GM21786 (cell line): Measurements from ENCODE around the gene ASPSCR1.
A peak's percentile ranks its signal among the peaks of the same experiment; 100 is the strongest.

Experiments used
- ATAC-seq: cut with Tn5 transposase; IDR thresholded peaks from one replicate; pipeline ENCODE4 v1.9.1; 2021; ENCODE audit not compliant: unreplicated experiment

ASPSCR1 gene

GRCh38 chr17:82051776-82052637 lies 74.6 kb downstream of the ASPSCR1 start, which contains the start of the genes GPS1 and RFNG:
GPS1 (plus strand) TSS chr17:82051898; CDS start chr17:82051932, 34 bp downstream.
RFNG (minus strand) TSS chr17:82051811; CDS start chr17:82051766, 45 bp downstream.
- ATAC-seq: peak; percentile 64

GRCh38 chr17:82052638-82053059 lies 75.2 kb downstream of the ASPSCR1 start:
- ATAC-seq: no peak

GRCh38 chr17:82053130-82053529 lies 75.7 kb downstream of the ASPSCR1 start:
- no peak for ATAC-seq

GRCh38 chr17:82053556-82054263 lies 76.3 kb downstream of the ASPSCR1 start:
- no peak for ATAC-seq

GRCh38 chr17:82054351-82055022 lies 77.1 kb downstream of the ASPSCR1 start:
- ATAC-seq: no peak

GRCh38 chr17:82055023-82055964 lies 77.9 kb downstream of the ASPSCR1 start:
- no peak for ATAC-seq

GRCh38 chr17:82055965-82056728 lies 78.7 kb downstream of the ASPSCR1 start:
- ATAC-seq: no peak

- no peak for ATAC-seq
Measured at GRCh38 chr17:82056729-82057621, 79.5 kb downstream of the ASPSCR1 start.

- no peak for ATAC-seq
Measured at GRCh38 chr17:82058230-82058854, 80.9 kb downstream of the ASPSCR1 start.

- ATAC-seq: no peak
Measured at GRCh38 chr17:82058855-82059249, 81.4 kb downstream of the ASPSCR1 start.

GRCh38 chr17:82059272-82060000 lies 82.0 kb downstream of the ASPSCR1 start:
- ATAC-seq: no peak

- ATAC-seq: no peak
Measured at GRCh38 chr17:82060001-82060380, 82.6 kb downstream of the ASPSCR1 start.

- ATAC-seq: no peak
Measured at GRCh38 chr17:82060614-82061013, 83.2 kb downstream of the ASPSCR1 start.

GRCh38 chr17:82061047-82061925 lies 83.9 kb downstream of the ASPSCR1 start:
- no peak for ATAC-seq

- no peak for ATAC-seq
Measured at GRCh38 chr17:82062076-82062983, 84.9 kb downstream of the ASPSCR1 start.
